ENCODE measurements around the gene DNM3.

The DNM3 gene

DNA sequence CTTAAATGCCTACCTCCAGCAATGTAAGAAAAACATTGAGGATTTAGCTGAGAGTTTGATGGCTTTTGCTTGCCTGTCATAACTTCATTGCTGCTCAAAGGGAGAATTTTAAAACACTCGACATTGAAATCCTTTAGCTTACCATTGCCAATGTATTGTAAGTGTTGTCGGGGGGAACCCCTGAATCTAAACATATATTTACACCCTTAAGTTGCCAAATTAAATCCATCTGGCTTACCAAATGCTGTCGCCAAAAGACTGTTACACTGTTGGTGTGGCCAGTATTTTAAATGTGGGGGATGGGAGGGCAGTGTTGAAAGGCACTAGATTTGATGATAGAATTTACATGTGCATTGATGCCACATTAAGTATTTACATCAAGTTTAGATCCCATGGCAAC lies 554.3 kb downstream of the DNM3 start:
- Histone ChIP-seq H3K4me1 (ENCODE audit: low read length) (peaks cover 19% of the 10 kb centered on the region), H3K36me3 (replicated peaks; ENCODE audit: insufficient read depth, low read length) (no peaks in the 10 kb centered on the region), H3K27me3 (replicated peaks; ENCODE audit: insufficient read depth, low read length) (peaks cover 76% of the 10 kb centered on the region), H3K27ac (ENCODE audit: low read length) (no peak overlapping the region), H3F3A (ENCODE audit: insufficient read depth, low read length) (peaks cover 10% of the 10 kb centered on the region), H3K9ac (ENCODE audit: low read length) (no peak overlapping the region), H3K9me3 (replicated peaks; ENCODE audit: insufficient read depth, low read length) (no peaks in the 10 kb centered on the region), H4K20me1 (ENCODE audit: insufficient read depth, low read length) (0 out of 2 replicates have a peak, but pooled peaks cover 3% of the 10 kb centered on the region), H2AFZ (ENCODE audit: low read length) (no peak overlapping the region), H3K4me3 (ENCODE audit: low read length) (no peak overlapping the region), H3K9me2 (replicated peaks; ENCODE audit: insufficient read depth, low read length) (no peaks in the 10 kb centered on the region), H3K4me2 (ENCODE audit: low read depth, low read length) (no peak overlapping the region), H3K79me2 (ENCODE audit: low read length) (no peaks in the 10 kb centered on the region)
- no peak for DNase-seq
- TF ChIP-seq EZH2 (optimal IDR thresholded peaks at IDR 0.05; ENCODE audit: low read depth, low read length), result no peak
- no peak for TF ChIP-seq EZH2phosphoT487 (IDR thresholded peaks at IDR 0.05; ENCODE audit: low read length)
- TF ChIP-seq, protein P1, sequence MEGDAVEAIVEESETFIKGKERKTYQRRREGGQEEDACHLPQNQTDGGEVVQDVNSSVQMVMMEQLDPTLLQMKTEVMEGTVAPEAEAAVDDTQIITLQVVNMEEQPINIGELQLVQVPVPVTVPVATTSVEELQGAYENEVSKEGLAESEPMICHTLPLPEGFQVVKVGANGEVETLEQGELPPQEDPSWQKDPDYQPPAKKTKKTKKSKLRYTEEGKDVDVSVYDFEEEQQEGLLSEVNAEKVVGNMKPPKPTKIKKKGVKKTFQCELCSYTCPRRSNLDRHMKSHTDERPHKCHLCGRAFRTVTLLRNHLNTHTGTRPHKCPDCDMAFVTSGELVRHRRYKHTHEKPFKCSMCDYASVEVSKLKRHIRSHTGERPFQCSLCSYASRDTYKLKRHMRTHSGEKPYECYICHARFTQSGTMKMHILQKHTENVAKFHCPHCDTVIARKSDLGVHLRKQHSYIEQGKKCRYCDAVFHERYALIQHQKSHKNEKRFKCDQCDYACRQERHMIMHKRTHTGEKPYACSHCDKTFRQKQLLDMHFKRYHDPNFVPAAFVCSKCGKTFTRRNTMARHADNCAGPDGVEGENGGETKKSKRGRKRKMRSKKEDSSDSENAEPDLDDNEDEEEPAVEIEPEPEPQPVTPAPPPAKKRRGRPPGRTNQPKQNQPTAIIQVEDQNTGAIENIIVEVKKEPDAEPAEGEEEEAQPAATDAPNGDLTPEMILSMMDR (IDR thresholded peaks at IDR 0.05; ENCODE audit: low read length), result no peak

DNA sequence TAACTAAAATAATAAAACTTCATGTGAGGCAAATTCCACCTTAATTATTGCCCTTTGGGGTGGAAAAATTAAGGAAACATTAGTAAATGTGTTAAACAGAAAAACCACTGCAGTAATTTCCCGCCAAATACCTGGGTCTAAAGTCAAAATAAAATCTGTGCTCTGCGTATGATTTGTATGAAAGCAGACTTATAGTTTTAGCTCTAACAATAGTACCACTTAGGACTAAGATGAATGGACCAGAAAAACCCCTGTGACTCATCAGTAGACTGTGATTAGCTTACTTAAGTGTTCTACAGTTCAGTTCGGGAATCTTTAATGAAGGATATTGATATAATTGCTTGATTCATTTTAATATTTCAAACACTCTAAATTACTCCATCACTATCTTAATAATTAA lies 555.9 kb downstream of the DNM3 start:
- Histone ChIP-seq H3K9me2 (replicated peaks; ENCODE audit: insufficient read depth, low read length) (no peaks in the 10 kb centered on the region), H3F3A (ENCODE audit: insufficient read depth, low read length) (peaks cover 7% of the 10 kb centered on the region), H3K79me2 (ENCODE audit: low read length) (no peaks in the 10 kb centered on the region), H3K4me3 (ENCODE audit: low read length) (no peak overlapping the region), H4K20me1 (ENCODE audit: insufficient read depth, low read length) (0 out of 2 replicates have a peak, but pooled peaks cover 3% of the 10 kb centered on the region), H3K4me1 (ENCODE audit: low read length) (peaks cover 12% of the 10 kb centered on the region), H3K27me3 (replicated peaks; ENCODE audit: insufficient read depth, low read length) (peaks cover 64% of the 10 kb centered on the region), H3K27ac (ENCODE audit: low read length) (no peak overlapping the region), H3K9me3 (replicated peaks; ENCODE audit: insufficient read depth, low read length) (no peaks in the 10 kb centered on the region), H2AFZ (ENCODE audit: low read length) (no peak overlapping the region), H3K36me3 (replicated peaks; ENCODE audit: insufficient read depth, low read length) (no peaks in the 10 kb centered on the region), H3K9ac (ENCODE audit: low read length) (no peak overlapping the region), H3K4me2 (ENCODE audit: low read depth, low read length) (no peak overlapping the region)
- no peak for DNase-seq
- TF ChIP-seq EZH2 (optimal IDR thresholded peaks at IDR 0.05; ENCODE audit: low read depth, low read length) (no peak), EZH2phosphoT487 (IDR thresholded peaks at IDR 0.05; ENCODE audit: low read length) (no peak)
- TF ChIP-seq, protein P1 (IDR thresholded peaks at IDR 0.05; ENCODE audit: low read length), result no peak

- no peak overlapping the region for H3K4me3 ChIP-seq (ENCODE audit: low read length)
- H3K79me2 ChIP-seq (ENCODE audit: low read length), result no peaks in the 10 kb centered on the region
- no peaks in the 10 kb centered on the region for H3K9me3 ChIP-seq (replicated peaks; ENCODE audit: insufficient read depth, low read length)
- 0 out of 2 replicates have a peak, but pooled peaks cover 3% of the 10 kb centered on the region for H4K20me1 ChIP-seq (ENCODE audit: insufficient read depth, low read length)
- no peak overlapping the region for H3K9ac ChIP-seq (ENCODE audit: low read length)
- no peak overlapping the region for H3K4me2 ChIP-seq (ENCODE audit: low read depth, low read length)
- no peak overlapping the region for H2AFZ ChIP-seq (ENCODE audit: low read length)
- TF ChIP-seq EZH2 (optimal IDR thresholded peaks at IDR 0.05; ENCODE audit: low read depth, low read length) (no peak), EZH2phosphoT487 (IDR thresholded peaks at IDR 0.05; ENCODE audit: low read length) (no peak)
- TF ChIP-seq, protein P1 (IDR thresholded peaks at IDR 0.05; ENCODE audit: low read length), result no peak
- peaks cover 7% of the 10 kb centered on the region for H3F3A ChIP-seq (ENCODE audit: insufficient read depth, low read length)
- H3K4me1 ChIP-seq (ENCODE audit: low read length), result peaks cover 12% of the 10 kb centered on the region
- no peaks in the 10 kb centered on the region for H3K9me2 ChIP-seq (replicated peaks; ENCODE audit: insufficient read depth, low read length)
- no peaks in the 10 kb centered on the region for H3K36me3 ChIP-seq (replicated peaks; ENCODE audit: insufficient read depth, low read length)
- no peak for DNase-seq
- no peak overlapping the region for H3K27ac ChIP-seq (ENCODE audit: low read length)
- H3K27me3 ChIP-seq (replicated peaks; ENCODE audit: insufficient read depth, low read length), result peaks cover 60% of the 10 kb centered on the region
Observed at GRCh38 chr1:172397633-172398032, 556.3 kb downstream of the DNM3 start.
